Measurements from ENCODE around the gene HIP1R. TPM values are rescaled to one million over a fixed set of nuclear protein-coding genes. Genes with fewer than 3 reads are reported as not detected.

Gene HIP1R
- total and polyA plus RNA-seq, 2 of the 13 experiments (the other 11 are each of a cell fraction or from before 2014, with no cell fraction given), result 18.4 to 25.5 TPM

DNA sequence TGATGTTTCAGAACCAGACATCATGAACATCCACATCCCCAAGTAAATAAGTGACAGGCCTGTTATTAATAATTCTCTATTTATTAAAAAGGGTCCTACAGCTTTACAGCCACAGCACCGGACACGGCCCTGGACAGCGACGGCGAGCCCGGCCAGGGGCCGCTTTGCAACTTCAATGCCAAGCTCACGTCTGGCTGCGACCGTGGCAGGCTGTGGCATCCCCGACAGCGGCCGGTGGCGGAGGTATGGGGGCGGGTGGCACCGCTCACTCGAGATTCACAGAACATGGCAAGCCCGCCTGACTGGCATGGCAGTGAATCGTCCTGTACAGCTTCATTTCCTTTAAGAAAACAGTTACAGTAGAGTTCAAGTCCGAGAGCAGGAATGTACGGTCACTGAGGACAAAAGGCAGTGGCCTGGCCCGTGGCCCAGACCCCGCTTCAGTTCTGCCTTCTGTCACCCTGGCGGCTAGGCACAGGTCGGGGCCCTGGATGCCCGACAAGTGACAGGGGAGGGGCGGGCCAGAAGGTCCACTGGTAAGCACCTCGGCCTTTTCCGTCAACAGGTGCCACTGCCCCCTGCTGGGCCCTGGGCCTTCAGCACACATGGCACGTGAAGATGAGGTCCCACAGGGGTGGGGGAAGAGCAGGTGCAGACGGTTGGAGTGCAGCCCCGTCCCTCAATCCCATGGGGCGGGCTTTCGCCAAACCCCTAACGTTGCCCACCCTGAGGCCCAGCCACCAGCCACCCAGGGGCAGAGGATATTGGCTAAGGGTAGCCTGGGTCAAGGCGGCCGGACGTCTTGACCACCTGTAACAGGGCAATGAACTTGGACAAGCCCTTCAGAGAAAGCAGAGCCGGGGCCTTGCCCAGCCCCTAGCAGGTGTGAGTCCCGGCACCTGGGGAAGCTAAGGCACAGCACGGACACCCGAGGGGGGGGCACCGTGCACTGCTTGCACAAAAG, 30.3 kb downstream of the HIP1R start (continued):
- TF ChIP-seq, protein P1, sequence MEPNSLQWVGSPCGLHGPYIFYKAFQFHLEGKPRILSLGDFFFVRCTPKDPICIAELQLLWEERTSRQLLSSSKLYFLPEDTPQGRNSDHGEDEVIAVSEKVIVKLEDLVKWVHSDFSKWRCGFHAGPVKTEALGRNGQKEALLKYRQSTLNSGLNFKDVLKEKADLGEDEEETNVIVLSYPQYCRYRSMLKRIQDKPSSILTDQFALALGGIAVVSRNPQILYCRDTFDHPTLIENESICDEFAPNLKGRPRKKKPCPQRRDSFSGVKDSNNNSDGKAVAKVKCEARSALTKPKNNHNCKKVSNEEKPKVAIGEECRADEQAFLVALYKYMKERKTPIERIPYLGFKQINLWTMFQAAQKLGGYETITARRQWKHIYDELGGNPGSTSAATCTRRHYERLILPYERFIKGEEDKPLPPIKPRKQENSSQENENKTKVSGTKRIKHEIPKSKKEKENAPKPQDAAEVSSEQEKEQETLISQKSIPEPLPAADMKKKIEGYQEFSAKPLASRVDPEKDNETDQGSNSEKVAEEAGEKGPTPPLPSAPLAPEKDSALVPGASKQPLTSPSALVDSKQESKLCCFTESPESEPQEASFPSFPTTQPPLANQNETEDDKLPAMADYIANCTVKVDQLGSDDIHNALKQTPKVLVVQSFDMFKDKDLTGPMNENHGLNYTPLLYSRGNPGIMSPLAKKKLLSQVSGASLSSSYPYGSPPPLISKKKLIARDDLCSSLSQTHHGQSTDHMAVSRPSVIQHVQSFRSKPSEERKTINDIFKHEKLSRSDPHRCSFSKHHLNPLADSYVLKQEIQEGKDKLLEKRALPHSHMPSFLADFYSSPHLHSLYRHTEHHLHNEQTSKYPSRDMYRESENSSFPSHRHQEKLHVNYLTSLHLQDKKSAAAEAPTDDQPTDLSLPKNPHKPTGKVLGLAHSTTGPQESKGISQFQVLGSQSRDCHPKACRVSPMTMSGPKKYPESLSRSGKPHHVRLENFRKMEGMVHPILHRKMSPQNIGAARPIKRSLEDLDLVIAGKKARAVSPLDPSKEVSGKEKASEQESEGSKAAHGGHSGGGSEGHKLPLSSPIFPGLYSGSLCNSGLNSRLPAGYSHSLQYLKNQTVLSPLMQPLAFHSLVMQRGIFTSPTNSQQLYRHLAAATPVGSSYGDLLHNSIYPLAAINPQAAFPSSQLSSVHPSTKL (CRISPR knock-in tag; IDR thresholded peaks at IDR 0.05), result peak; percentile 19; the same call in 1 of the 2 replicates
- no peak for TF ChIP-seq ZBTB7A (CRISPR knock-in tag; IDR thresholded peaks at IDR 0.05)
- TF ChIP-seq MAZ (IDR thresholded peaks at IDR 0.05; ENCODE audit: borderline replicate concordance, low read depth, low read length), result no peak
- TF ChIP-seq MAZ (CRISPR knock-in tag; IDR thresholded peaks at IDR 0.05; ENCODE audit: low read depth), result no peak
- TF ChIP-seq JUND (CRISPR knock-in tag; IDR thresholded peaks at IDR 0.05), result 0 out of 2 replicates have a peak, but pooled peaks have one; percentile 17
- no peak for TF ChIP-seq ZNF253 (CRISPR knock-in tag; IDR thresholded peaks at IDR 0.05; ENCODE audit: borderline replicate concordance)
- TF ChIP-seq PAF1 (CRISPR knock-in tag; IDR thresholded peaks at IDR 0.05), result no peak
- TF ChIP-seq PRMT3 (CRISPR knock-in tag; IDR thresholded peaks at IDR 0.05; ENCODE audit: borderline replicate concordance, low read depth), result no peak
- peak; percentile 53; the same call in 1 of the 2 replicates for TF ChIP-seq SP5 (CRISPR knock-in tag; IDR thresholded peaks at IDR 0.05; ENCODE audit: borderline replicate concordance, low read depth)
- TF ChIP-seq MTA3 (CRISPR knock-in tag; IDR thresholded peaks at IDR 0.05), result no peak
- TF ChIP-seq, protein P2, sequence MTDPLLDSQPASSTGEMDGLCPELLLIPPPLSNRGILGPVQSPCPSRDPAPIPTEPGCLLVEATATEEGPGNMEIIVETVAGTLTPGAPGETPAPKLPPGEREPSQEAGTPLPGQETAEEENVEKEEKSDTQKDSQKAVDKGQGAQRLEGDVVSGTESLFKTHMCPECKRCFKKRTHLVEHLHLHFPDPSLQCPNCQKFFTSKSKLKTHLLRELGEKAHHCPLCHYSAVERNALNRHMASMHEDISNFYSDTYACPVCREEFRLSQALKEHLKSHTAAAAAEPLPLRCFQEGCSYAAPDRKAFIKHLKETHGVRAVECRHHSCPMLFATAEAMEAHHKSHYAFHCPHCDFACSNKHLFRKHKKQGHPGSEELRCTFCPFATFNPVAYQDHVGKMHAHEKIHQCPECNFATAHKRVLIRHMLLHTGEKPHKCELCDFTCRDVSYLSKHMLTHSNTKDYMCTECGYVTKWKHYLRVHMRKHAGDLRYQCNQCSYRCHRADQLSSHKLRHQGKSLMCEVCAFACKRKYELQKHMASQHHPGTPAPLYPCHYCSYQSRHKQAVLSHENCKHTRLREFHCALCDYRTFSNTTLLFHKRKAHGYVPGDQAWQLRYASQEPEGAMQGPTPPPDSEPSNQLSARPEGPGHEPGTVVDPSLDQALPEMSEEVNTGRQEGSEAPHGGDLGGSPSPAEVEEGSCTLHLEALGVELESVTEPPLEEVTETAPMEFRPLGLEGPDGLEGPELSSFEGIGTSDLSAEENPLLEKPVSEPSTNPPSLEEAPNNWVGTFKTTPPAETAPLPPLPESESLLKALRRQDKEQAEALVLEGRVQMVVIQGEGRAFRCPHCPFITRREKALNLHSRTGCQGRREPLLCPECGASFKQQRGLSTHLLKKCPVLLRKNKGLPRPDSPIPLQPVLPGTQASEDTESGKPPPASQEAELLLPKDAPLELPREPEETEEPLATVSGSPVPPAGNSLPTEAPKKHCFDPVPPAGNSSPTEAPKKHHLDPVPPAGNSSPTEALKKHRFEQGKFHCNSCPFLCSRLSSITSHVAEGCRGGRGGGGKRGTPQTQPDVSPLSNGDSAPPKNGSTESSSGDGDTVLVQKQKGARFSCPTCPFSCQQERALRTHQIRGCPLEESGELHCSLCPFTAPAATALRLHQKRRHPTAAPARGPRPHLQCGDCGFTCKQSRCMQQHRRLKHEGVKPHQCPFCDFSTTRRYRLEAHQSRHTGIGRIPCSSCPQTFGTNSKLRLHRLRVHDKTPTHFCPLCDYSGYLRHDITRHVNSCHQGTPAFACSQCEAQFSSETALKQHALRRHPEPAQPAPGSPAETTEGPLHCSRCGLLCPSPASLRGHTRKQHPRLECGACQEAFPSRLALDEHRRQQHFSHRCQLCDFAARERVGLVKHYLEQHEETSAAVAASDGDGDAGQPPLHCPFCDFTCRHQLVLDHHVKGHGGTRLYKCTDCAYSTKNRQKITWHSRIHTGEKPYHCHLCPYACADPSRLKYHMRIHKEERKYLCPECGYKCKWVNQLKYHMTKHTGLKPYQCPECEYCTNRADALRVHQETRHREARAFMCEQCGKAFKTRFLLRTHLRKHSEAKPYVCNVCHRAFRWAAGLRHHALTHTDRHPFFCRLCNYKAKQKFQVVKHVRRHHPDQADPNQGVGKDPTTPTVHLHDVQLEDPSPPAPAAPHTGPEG (CRISPR knock-in tag; IDR thresholded peaks at IDR 0.05), result no peak
- TF ChIP-seq ZFP90 (CRISPR knock-in tag; IDR thresholded peaks at IDR 0.05; ENCODE audit: borderline replicate concordance), result no peak
- TF ChIP-seq ZNF703 (CRISPR knock-in tag; IDR thresholded peaks at IDR 0.05; ENCODE audit: borderline replicate concordance), result no peak
- no peak for TF ChIP-seq HMGA1 (CRISPR knock-in tag; conservative IDR thresholded peaks at IDR 0.05)
- TF ChIP-seq ZFYVE20 (CRISPR knock-in tag; IDR thresholded peaks at IDR 0.05; ENCODE audit: borderline replicate concordance, low read depth), result no peak
- TF ChIP-seq YEATS4 (CRISPR knock-in tag; IDR thresholded peaks at IDR 0.05; ENCODE audit: borderline replicate concordance), result no peak
- peak; percentile 33; the same call in 1 of the 2 replicates for TF ChIP-seq ZNF292 (CRISPR knock-in tag; IDR thresholded peaks at IDR 0.05; ENCODE audit: borderline replicate concordance, low read depth)
- no peak for TF ChIP-seq ZNF264 (CRISPR knock-in tag; IDR thresholded peaks at IDR 0.05)

Data from HepG2 (cell line).